Adrenal gland (tissue), 5 donors: ENCODE data around the gene C12orf43.

Experiments used
- CTCF ChIP-seq, 6 experiments: fragments of 450-650 bp in 4 of 6; fragments of 200-600 bp in 2 of 6; sonication (generic) in 1 of 6; IDR thresholded peaks; 1 replicate in 5 of 6; 2 replicates in 1 of 6; pipeline versions ENCODE4 v1.5.1 to v1.8.0; 2016 to 2021; ENCODE audit warnings: antibody characterized with exemption in 6 of 6, mild to moderate bottlenecking in 2 of 6, moderate library complexity in 1 of 6
- POLR2A ChIP-seq, 2 donors: fragments of 450-650 bp; IDR thresholded peaks; one replicate each; pipeline ENCODE4 v1.6.1; 2017; ENCODE audit warnings: antibody characterized with exemption in 2 of 2, mild to moderate bottlenecking in 2 of 2, moderate library complexity in 1 of 2
- donor health status: DM: no; HTN: no; CAD: no.

GRCh38 chr12:121022713-121023112, 6.4 kb upstream of the C12orf43 start:
- TF ChIP-seq POLR2A (IDR thresholded peaks at IDR 0.05) (no peak), CTCF (IDR thresholded peaks at IDR 0.05) (no peak)
